Tibial nerve (tissue), 4 donors: ENCODE results near the gene EBF3. TPM values are rescaled to one million over a fixed set of nuclear protein-coding genes. Genes with fewer than 3 reads are reported as not detected.

ENCODE experiments used
- DNase-seq, 2 donors: peaks; one replicate each; pipeline ENCODE4 v3.0.0-alpha.2; 2019; ENCODE audit warnings: low spot score in 2 of 2
- H3K27ac ChIP-seq, 4 donors: fragments of 200-600 bp; sonication (generic) in 3 of 4; one replicate each; pipeline ENCODE4 v1.5.1; 2017 to 2019; ENCODE audit warnings: mild to moderate bottlenecking in 1 of 4
- H3K27me3 ChIP-seq, 2 donors: fragments of 200-600 bp; sonication (generic) in 1 of 2; one replicate each; pipeline versions ENCODE4 v1.5.1 to v1.6.0; 2017 to 2019
- H3K36me3 ChIP-seq, 3 donors: fragments of 200-600 bp; sonication (generic); one replicate each; pipeline ENCODE4 v1.5.1; 2018 to 2019
- H3K4me1 ChIP-seq, 4 donors: fragments of 200-600 bp; sonication (generic) in 3 of 4; one replicate each; pipeline ENCODE4 v1.5.1; 2017 to 2019
- H3K4me3 ChIP-seq, 4 donors: fragments of 200-600 bp; sonication (generic) in 3 of 4; one replicate each; pipeline ENCODE4 v1.5.1; 2017 to 2019; ENCODE audit warnings: mild to moderate bottlenecking in 1 of 4, moderate library complexity in 1 of 4
- H3K9me3 ChIP-seq, 4 donors: fragments of 200-600 bp; sonication (generic) in 3 of 4; one replicate each; pipeline ENCODE4 v1.5.1; 2017 to 2019
- CTCF ChIP-seq, 5 experiments: fragments of 200-600 bp in 3 of 5; fragments of 450-650 bp in 2 of 5; sonication (generic) in 3 of 5; IDR thresholded peaks; one replicate each; pipeline ENCODE4 v1.5.1; 2016 to 2019; ENCODE audit warnings: antibody characterized with exemption in 5 of 5, mild to moderate bottlenecking in 3 of 5, moderate library complexity in 2 of 5
- EP300 ChIP-seq, 2 donors: sonication (generic); formaldehyde crosslinking; IDR thresholded peaks; one replicate each; pipeline ENCODE4 v1.6.1; 2017; ENCODE audit warnings: antibody characterized with exemption in 2 of 2, mild to moderate bottlenecking in 1 of 2
- POLR2A ChIP-seq, 2 donors: fragments of 450-650 bp; IDR thresholded peaks; one replicate each; pipeline ENCODE4 v1.6.1; 2017; ENCODE audit warnings: antibody characterized with exemption in 2 of 2, mild to moderate bottlenecking in 2 of 2, moderate library complexity in 2 of 2
- WGBS, 2 donors: methylation state at CpG; one replicate each; pipeline ENCODE4 v1.1.5; 2018; 5-methylcytosine and 5-hydroxymethylcytosine counted together
- total RNA-seq, 4 donors: library from RNA; depleted of rRNA; stranded (reverse); fragments of >200 nt; gene quantifications; one replicate each; pipeline ENCODE4 v1.1.0, GENCODE V29; 2016

The EBF3 gene
- total RNA-seq, 4 donors from 2014 or later = 27.3 to 41.0 (median 31.2) TPM

GRCh38 chr10:129912166-129912917, 51.7 kb downstream of the EBF3 start:
- H3K9me3 ChIP-seq = no peaks in the 10 kb centered on the region
- no peak for TF ChIP-seq CTCF (IDR thresholded peaks at IDR 0.05)
- TF ChIP-seq EP300 (IDR thresholded peaks at IDR 0.05) = no peak
- TF ChIP-seq POLR2A (IDR thresholded peaks at IDR 0.05) = no peak
- H3K27ac ChIP-seq = no peak overlapping the region
- no peak overlapping the region for H3K4me3 ChIP-seq
- peaks cover 0 to 48% (median 0%) of the 10 kb centered on the region in 4 donors for H3K4me1 ChIP-seq
- no peaks in the 10 kb centered on the region for H3K27me3 ChIP-seq
- 53 to 59% methylated on average over 10 to 11 of the region's 11 CpGs for WGBS, 2 donors
- no peak for DNase-seq
- H3K36me3 ChIP-seq = no peaks in the 10 kb centered on the region

DNA sequence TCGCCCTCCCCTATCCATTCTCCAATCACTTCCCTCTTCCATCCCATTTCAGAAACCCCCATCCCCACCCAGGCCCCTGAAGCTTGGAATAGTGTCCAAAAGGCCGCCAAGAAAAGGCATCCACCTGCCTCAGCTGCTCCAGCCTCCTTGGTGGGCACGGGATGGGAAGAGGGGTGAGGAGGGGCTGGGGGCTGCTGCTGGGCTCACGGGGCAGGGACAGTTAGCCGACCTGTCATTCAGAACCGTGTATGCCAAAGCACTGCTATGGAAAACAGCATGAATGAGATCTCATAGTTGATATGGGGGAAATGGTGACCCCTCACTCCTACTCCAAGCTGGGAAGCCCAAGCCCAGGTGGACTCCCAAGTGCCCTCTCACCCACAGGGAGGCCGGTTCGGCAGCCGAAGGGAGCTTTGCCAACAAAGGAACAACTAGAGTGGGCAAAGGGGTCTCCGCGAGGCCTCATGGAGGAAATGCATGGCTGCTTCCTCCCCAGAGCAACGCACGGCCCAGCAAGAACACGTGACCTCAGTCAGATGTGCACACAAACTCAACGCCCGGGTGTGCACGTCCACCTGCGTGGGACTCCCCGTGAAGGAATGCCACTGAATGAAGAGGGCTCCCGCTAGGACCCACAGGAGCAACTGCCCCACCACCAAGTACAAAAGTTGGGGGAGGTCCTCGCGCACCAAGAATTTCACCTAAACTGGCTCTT, 52.5 kb downstream of the EBF3 start:
- no peaks in the 10 kb centered on the region for H3K9me3 ChIP-seq
- H3K27me3 ChIP-seq = no peaks in the 10 kb centered on the region
- no peaks in the 10 kb centered on the region for H3K36me3 ChIP-seq
- peaks cover 0 to 42% (median 0%) of the 10 kb centered on the region in 4 donors for H3K4me1 ChIP-seq
- DNase-seq = no peak
- WGBS, 2 donors = 80% methylated on average over 18 to 22 of the region's 22 CpGs
- no peak overlapping the region for H3K4me3 ChIP-seq
- TF ChIP-seq EP300 (IDR thresholded peaks at IDR 0.05) = no peak
- TF ChIP-seq CTCF (IDR thresholded peaks at IDR 0.05) = no peak
- TF ChIP-seq POLR2A (IDR thresholded peaks at IDR 0.05) = no peak
- no peak overlapping the region for H3K27ac ChIP-seq

- no peak overlapping the region for H3K27ac ChIP-seq
- H3K36me3 ChIP-seq = no peaks in the 10 kb centered on the region
- TF ChIP-seq EP300 (IDR thresholded peaks at IDR 0.05) (no peak), CTCF (IDR thresholded peaks at IDR 0.05) (no peak), POLR2A (IDR thresholded peaks at IDR 0.05) (no peak)
- H3K27me3 ChIP-seq = no peaks in the 10 kb centered on the region
- no peaks in the 10 kb centered on the region for H3K9me3 ChIP-seq
- DNase-seq = no peak
- no peak overlapping the region for H3K4me3 ChIP-seq
- 73 to 84% methylated on average over 4 to 7 of the region's 10 CpGs for WGBS, 2 donors
- peaks cover 0 to 43% (median 0%) of the 10 kb centered on the region in 4 donors for H3K4me1 ChIP-seq
Observed at GRCh38 chr10:129910861-129911260, 53.2 kb downstream of the EBF3 start.

DNA sequence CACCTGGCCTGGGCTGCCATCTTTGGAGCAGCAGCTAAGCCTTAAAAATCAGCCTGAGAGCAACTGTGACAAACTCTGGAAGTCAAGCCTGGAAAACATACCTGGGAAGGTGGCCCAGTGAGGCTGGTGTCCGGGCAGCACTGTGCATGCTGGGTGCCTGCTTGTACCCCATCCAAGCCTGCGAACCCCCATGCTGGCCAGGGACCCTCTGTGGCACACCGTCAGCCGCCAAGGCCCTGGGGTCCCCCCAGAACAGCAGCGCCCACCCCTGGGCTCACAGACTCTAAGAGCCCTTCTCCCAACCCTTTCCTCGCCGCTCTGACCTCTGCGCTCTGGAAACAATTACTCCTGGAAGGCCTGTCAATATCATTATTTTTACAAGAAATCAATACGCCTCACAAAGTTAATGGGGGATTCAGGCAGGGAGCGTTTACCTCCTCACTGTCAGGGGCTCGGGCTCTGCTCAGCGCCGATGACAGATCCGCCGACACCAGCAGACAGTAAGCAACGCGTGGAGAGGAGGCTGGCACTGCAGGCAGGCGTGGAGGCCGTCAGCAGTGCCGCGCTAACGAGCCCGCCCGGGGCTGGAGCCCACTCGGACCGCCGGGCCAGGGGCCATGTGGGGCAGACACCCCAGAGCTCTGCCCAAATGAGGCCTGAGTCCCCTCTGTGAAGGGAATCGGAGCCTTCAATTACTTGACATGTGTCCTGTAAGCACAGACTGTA, 54.4 kb downstream of the EBF3 start:
- WGBS, 2 donors = 84 to 86% methylated on average over 22 to 28 of the region's 28 CpGs
- peaks cover 0 to 44% (median 0%) of the 10 kb centered on the region in 4 donors for H3K4me1 ChIP-seq
- H3K27me3 ChIP-seq = no peaks in the 10 kb centered on the region

More for the DNA sequence above, 54.4 kb downstream of the EBF3 start:
- H3K4me3 ChIP-seq = no peak overlapping the region
- no peaks in the 10 kb centered on the region for H3K36me3 ChIP-seq
- TF ChIP-seq EP300 (IDR thresholded peaks at IDR 0.05) (no peak), CTCF (IDR thresholded peaks at IDR 0.05) (no peak), POLR2A (IDR thresholded peaks at IDR 0.05) (no peak)
- no peak overlapping the region for H3K27ac ChIP-seq
- H3K9me3 ChIP-seq = no peaks in the 10 kb centered on the region
- DNase-seq = no peak
